SKM-1 (cell line): ENCODE results near the gene GAMT.

Source experiments
- DNase-seq: peaks from one replicate; lab custom pipeline; 2025; ENCODE audit not compliant: unreplicated experiment; lab: John Stamatoyannopoulos, UW

Gene GAMT

GRCh38 chr19:1401889-1402217 lies 511 bp upstream of the GAMT start:
- no peak for DNase-seq

DNA sequence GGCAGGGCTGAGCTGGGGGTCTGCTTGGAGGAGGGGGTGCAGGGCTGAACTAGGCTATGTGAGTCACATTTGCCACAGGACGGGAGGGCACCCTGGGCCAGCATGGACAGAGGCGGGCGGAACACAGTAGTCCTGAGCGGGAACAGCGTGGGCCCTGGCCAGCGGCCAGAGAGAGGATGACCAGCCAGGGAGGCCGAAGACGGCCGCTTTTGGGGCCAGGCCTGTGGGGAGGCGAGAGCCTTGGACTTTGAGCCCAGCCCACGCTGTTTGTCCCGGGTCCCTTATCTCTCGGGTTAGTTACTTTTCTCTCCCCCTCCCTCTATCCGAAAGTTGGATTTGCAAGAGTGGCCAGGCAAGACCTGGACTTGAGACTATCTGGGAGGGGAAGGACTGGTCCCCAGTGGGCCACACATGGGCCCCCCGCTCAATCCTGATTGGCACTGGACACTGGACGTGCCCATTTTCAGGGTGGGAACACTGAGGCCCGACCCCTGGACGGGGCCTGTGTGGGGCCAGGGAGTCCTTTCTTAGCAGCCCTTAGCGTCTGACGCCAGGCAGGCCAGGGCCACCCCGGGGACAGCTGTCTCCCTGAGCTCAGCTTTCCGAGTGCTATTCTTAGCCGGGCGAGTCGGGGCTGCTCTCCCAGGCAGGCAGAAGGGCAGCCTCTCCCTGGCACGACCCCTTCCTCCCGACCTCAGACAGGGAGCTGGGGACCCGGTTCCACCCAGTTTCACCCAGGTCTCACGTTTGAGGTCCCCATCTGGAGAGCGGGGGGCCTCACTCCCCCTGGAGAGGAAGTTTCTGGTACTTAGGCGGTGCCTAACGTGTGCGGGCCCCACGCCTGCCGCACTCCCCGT lies 833 bp downstream of the GAMT start:
- DNase-seq, result no peak

- DNase-seq, result no peak
Measured at GRCh38 chr19:1399745-1400144, 1.6 kb downstream of the GAMT start.

DNA sequence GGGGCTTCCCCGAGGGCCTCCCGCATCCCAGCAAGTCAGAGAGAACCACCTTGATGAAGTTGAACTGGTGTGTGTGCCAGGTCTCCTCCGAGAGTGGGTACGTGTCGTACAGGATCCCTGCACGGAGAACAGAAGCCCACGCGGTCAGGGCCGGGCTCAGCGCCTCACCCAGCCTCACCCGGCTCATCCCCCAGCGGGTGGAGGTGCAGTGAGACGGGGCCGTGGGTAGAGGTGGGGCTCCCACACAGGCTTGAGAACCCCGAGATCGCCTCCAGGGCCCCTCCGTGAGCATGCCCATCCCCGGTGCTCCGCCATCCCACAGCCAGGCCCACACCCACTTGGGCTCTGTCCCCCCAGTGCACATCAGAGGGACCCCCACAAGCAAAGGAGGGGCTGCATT lies 2.3 kb downstream of the GAMT start:
- no peak for DNase-seq

DNA sequence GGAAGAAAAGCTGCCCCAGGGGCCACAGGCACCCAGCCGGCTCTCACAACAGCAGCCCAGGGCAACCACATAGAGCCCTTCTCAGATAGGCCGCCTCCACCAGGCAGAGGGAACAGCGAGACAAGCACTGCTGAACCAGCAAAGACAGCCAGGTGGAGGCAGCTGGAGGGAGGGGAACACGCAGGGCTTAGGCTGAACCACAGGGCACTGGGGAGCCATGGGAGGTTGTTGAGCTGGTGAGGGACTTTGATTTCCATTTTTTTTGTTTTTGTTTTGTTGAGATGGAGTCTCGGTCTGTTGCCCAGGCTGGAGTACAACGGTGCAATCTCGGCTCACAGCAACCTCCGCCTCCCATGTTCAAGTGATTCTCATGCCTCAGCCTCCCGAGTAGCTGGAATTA lies 3.5 kb downstream of the GAMT start:
- DNase-seq, result no peak

GRCh38 chr19:1396768-1397679 lies 4.3 kb downstream of the GAMT start:
- no peak for DNase-seq

DNA sequence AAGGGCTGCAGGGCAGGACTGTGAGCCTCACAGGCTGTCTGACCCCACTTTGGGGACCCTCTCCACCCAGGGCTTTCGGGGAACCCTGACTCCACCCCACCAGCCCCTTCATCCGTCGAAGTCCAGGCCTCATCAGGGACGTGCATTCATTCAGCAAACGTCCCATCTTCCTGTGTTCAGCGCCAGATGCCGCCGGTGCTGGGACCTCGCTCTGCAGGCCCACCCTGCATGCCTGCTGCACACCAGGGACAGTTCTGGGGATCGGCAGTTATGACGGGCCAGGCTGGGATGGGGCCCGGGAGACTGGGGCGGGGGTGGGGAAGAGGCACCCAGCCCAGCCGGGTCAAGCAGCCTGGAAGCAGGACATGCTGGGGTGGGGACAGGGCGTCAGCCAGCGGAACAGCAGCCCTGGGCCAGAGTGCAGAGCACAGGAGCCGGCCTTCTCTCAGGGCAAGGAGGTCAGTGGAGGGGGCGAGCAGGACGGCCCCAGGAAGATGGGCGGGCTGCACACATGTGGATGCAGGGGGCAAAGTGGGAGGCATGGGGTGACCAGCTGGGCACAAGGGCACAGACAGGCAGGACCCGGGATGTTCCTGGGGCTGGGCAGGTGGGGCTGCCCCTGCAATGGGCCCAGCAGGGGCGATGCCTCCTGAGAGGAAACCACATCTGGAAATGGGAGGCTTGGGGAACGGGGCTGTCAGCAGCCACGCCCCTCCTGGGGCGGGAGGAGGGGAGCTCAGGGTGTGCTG lies 5.1 kb downstream of the GAMT start:
- DNase-seq, result no peak

DNA sequence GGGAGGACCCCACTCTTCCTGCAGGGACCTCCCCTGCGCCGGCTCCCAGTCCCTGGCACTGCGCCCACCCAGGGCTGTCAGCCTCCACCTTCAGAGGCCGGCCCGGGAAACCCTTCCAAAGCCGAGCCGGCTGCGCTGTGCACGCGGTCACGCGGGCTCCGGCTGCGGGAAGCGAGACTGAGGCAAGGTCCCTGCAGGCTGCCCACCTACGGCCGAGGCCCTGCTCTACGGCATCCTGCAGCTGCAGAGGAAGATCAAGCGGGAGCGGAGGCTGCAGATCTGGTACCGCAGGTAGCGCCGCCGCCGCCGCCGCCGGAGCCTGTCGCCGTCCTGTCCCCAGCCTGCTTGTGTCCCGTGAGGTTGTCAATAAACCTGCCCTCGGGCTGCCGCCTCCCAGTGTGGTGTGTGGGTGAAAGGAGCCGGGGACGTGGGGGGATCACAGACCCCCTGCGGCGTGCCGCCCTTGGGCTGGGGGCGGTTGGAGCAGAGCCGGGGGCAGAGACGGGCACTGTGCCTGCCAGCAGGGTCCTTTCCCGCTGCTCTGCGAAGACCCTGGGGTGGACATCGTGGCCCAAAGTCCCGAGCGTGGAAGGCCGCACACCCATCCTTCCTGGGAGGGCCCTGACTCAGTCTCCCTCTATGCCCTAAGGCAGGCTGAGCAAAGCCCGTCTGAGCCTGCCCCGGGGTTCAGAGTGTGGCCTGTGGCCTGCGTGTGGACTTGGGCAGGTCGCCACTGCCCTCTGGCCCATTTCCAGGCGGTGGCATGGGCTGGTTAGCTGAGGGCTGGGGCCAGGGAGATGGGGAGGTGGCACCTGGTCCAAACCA lies 5.9 kb downstream of the GAMT start:
- no peak for DNase-seq

- DNase-seq, result no peak
Measured at GRCh38 chr19:1394252-1395193, 6.8 kb downstream of the GAMT start.

- no peak for DNase-seq
Measured at GRCh38 chr19:1393841-1394240, 7.5 kb downstream of the GAMT start.

DNA sequence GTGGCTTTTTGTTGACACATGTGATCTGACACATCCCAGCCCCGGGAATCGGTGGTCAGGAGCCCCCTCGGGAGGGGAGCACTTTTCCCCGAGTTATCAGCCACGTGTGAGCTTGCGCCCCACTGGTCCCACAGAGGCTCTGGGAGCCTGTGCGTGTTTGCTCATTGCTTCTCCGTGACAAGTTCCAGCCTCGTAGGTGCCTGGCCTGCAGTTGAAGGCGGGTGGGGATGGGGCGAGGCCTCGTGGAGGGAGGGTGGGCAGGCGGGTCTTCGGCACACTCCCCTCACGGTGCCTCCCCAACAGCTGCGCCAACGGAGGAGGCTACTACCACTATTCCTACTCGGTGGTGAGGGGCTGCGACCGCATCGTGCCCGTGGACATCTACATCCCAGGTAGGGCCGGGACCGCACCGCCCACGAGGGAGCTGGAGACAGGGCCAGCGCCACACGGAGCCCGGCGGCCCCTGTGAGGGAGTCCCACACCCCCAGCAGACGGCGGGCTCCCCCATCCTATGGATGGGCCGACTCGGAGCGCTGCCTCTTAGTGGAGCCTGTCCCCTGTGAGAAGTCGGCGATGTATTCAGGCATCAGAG lies 8.3 kb downstream of the GAMT start:
- no peak for DNase-seq

- no peak for DNase-seq
Measured at GRCh38 chr19:1392407-1392806, 8.9 kb downstream of the GAMT start.

GRCh38 chr19:1390890-1391423 lies 10.4 kb downstream of the GAMT start:
- DNase-seq, result no peak

GRCh38 chr19:1389033-1389940 lies 12.1 kb downstream of the GAMT start:
- DNase-seq, result no peak

DNA sequence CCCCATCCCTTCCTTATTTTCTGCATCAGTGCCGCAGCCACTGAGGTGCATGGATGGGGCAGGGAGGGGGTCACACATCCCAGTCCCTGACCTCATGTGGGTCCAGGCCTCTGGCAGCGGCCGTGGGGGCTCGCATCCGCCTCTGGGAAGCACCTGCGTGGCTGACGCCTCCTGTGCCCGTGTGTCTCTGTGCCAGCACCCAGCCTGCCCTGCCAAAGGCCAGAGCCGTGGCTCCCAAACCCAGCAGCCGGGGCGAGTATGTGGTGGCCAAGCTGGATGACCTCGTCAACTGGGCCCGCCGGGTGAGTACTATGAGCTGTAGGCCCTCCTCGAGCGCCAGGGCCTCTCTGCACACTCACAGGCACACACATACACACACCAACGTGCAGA lies 12.7 kb downstream of the GAMT start:
- no peak for DNase-seq

DNA sequence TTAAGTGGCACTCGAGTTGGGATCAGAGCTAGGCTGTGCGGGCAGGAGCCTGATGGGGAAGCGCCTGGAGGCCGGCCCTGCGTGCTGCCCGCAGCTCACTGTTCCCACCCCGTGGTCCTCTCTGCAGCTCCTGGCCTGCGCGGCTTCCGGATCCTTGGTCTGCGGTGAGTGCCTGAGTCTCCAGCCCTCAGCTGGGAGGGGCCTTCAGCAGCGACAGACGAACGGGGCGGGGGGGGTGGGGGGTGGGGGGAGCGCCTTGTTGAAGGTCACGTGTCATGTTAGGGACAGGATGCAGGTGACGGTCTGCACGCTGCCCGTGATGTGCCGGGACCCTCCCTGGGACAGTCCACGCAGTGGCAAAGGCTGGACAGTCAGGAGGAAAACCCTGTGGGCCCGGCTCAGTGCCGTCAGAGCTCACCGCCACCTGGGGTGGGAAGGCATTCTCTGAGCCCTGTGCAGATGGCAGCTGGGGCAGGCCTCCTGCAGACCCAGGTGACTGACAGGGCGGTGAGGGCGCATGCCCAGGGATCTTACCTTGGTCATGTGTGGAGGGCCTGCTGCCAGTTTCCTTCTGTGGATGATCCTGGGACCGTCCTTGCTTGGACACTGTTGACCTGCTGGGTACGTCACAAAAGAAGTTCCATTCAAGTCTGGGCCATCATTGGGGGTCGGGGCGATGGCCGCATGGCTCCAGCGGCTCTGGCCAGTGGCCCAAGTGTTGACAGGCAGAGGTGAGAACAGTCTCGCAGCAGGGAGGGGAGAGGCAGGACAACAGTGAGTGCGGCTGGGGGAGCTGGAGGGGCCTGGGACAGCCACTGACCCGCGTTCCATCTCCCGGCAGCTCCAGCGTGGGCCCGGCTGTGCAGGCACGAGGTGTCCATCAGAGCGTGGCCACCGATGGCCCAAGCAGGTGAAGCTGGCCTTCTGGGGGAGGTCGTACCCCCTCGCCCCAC lies 13.4 kb downstream of the GAMT start:
- DNase-seq, result no peak
